Neural cell (in vitro differentiated cells): ENCODE results near the gene ICOSLG.

ENCODE experiments used
- EP300 ChIP-seq: fragments of 450-650 bp; conservative IDR thresholded peaks from 2 replicates; pipeline ENCODE4 v1.6.1; 2014; ENCODE audit warnings: antibody characterized with exemption, mild to moderate bottlenecking, moderate library complexity; ENCODE audit not compliant: poor library complexity, severe bottlenecking
- MXI1 ChIP-seq: fragments of 450-650 bp; conservative IDR thresholded peaks from 2 replicates; pipeline ENCODE4 v1.6.1; 2014; ENCODE audit warnings: antibody characterized with exemption, mild to moderate bottlenecking; ENCODE audit not compliant: poor library complexity, severe bottlenecking
- POLR2AphosphoS5 ChIP-seq: IDR thresholded peaks from 2 replicates; pipeline ENCODE4 v1.6.1; 2012
- RAD21 ChIP-seq: fragments of 450-650 bp; conservative IDR thresholded peaks from 2 replicates; pipeline ENCODE4 v1.6.1; 2014; ENCODE audit warnings: antibody characterized with exemption, mild to moderate bottlenecking, moderate library complexity
- TF ChIP-seq, protein P1 (sequence below): fragments of 450-650 bp; IDR thresholded peaks from 2 replicates; pipeline ENCODE4 v1.5.1; 2014; ENCODE audit warnings: antibody characterized with exemption, mild to moderate bottlenecking, moderate library complexity; ENCODE audit not compliant: poor library complexity, severe bottlenecking

DNA sequence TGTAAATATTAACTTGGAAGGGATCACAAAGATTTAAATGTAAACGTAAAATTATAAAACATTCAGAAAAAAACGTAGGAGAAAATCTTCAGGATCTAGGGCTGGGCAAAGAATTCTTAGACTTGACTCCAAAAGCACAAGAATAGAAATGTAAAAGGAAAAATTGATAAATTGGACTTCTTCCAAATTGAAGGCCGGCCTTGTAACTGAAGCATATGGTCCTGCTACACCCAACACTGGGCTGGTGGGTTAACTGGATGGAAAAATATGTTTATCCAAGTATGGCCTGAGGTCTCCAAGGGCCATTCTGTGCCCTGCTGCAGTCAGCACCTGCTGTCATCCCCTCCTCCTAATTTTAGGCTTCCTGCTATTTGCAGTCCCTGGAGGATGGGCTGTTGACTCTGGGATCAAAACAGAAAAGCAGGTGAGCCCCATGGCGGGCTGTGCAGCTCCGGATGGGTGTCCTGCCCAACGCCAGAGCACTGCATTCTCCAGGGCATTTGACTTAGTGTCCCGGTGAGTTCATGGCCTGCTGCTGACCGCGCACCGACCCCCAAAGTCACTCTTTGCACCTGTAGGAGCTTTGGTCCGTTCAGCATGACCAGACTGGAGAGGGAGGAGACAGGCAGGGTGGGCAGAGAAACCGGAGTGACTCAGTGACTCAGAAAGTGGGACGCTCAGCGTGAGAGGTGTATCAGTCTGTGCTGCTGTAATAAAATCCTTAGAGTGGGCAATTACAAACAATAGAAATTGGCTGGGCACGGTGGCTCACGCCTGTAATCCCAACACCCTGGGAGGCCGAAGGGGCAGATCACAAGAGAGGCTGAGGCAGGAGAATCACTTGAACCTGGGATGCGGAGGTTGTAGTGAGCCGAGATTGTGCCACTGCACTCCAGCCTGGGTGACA, 38.9 kb upstream of the ICOSLG start:
- TF ChIP-seq, protein P1, sequence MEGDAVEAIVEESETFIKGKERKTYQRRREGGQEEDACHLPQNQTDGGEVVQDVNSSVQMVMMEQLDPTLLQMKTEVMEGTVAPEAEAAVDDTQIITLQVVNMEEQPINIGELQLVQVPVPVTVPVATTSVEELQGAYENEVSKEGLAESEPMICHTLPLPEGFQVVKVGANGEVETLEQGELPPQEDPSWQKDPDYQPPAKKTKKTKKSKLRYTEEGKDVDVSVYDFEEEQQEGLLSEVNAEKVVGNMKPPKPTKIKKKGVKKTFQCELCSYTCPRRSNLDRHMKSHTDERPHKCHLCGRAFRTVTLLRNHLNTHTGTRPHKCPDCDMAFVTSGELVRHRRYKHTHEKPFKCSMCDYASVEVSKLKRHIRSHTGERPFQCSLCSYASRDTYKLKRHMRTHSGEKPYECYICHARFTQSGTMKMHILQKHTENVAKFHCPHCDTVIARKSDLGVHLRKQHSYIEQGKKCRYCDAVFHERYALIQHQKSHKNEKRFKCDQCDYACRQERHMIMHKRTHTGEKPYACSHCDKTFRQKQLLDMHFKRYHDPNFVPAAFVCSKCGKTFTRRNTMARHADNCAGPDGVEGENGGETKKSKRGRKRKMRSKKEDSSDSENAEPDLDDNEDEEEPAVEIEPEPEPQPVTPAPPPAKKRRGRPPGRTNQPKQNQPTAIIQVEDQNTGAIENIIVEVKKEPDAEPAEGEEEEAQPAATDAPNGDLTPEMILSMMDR: no peak
- TF ChIP-seq POLR2AphosphoS5: no peak
- TF ChIP-seq RAD21: no peak
- TF ChIP-seq EP300: no peak
- TF ChIP-seq MXI1: no peak
